T-helper 2 cell (primary cell): ENCODE measurements around the gene ENPEP.
"Not testable (repeated sequence)": the region's sequence is repeated elsewhere in the genome, so short reads cannot be mapped to it uniquely, and the experiment has no call there.

Experiments
- DNase-seq, 5 experiments: peaks; one replicate each; pipeline versions ENCODE4 v3.0.0 to v3.0.0-alpha.2; 2012 to 2022

Gene ENPEP

DNA sequence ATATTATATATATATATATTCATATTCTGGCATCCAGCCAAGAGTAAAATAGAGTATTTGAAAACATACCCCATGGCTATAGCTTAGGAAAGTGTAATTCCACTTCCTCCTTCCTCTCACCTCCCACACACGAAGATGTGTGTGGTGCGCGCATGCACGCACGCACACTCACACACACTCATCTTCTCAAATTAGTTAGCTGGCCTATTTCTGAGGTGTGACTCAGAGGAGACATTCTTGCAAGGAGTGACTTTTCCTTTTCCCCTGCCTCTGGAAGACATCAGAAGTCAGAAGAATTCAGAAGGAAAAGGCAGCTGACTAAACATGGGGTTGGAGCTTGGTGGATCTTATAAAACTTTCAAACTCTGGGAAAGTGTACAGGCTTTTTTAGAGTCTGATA lies 8.8 kb downstream of the ENPEP start:
- no peak for DNase-seq

DNA sequence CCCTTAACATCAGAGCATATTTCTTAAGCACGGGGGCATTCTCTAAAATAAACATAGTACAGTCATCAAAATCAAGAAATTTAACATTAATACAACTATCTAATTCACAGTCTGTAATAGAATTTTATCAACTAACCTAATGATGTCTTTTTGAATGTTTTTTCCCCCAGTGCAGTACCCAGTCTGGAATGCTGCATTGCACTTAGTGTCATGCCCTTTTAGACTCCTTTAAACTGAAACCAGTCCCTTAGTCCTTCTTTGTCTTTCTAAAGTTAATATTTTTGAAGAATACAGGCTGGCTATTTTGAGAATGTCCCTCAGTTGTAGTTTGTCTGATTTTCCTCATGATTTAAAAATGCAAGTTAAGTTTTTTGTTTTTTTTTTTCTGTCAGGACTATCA lies 9.5 kb downstream of the ENPEP start:
- DNase-seq: no peak

DNA sequence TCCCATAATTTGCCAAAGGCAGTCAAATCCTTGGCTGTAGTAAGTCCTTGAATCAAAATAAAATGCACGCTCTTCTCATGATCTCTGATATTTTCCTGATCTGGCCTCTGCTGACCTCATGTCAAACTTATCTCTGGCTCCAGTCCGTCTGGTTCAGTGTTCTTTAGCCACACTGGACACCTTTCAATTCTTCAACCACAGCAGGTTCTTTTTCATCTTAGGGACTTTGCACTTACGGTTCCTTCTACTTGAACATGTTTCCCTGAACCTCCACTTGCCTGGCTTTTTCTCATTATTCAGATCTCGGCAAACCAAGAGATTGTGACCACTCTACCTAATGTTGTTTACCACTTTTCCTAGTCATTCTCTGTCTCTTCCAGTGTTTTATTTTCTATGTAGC lies 10.3 kb downstream of the ENPEP start:
- DNase-seq: no peak

DNA sequence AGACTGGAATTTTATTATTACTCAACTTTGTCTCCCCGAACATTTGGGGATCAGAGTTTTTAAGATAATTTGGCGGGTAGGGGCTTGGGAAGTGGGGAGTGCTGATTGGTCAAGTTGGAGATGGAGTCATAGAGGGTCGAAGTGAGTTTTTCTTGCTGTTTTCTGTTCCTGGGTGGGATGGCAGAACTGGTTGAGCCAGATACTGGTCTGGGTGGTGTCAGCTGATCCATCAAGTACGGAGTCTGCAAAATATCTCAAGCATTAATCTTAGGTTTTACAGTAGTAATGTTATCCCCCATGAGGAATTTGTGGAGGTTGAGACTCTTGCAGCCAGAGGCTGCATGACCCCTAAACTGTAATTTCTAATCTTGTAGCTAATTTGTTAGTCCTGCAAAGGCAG lies 10.9 kb downstream of the ENPEP start:
- DNase-seq: not testable (repeated sequence)

DNA sequence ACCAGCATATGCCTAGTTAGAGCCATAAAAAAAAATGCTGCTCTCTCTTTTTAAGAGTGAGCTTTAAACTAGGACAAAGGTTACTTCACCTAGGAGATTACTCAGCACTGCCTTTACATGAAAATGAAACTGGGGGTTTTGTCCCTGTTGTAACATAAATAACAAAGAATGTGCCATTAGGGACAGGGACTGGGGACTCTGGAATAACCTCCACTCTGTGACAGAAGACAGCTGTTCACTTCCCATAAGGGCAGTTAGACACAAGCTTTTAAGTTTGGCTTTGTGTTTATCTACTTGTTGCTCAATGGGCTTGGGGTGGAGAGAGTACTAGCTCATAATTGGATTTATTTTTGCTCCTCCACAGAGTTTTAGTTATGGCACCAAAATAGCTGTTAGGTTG lies 11.9 kb downstream of the ENPEP start:
- DNase-seq: peak in 1 of 5 experiments; percentile 15

DNA sequence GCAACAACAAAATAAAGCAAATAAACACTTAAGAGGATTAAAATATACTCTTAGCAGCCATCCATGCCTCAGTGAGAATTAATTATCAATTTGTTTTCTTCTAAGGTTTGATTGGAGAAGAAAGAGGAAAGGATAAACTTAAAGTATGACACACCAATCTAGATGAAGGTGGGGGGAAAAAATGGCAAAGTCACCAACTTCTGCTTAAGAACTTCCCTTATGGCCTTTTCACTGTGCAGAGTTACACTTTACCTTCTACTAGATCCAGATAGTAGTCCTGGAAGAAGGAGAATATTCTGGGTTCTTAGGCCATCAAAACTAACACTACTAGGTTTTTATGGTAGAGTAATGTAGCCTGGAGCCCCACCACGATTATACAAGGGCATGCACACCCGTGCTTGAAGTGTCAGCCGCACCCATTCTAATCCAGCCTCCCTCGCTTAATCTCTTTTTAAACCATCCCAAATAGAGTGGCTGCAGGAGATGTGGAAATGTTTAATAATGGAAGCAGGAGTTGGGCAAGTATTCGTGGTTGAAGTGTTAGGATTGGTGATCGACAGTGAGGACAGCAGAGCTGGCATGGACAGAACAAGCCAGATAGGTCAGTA lies 14.1 kb downstream of the ENPEP start:
- no peak for DNase-seq

DNA sequence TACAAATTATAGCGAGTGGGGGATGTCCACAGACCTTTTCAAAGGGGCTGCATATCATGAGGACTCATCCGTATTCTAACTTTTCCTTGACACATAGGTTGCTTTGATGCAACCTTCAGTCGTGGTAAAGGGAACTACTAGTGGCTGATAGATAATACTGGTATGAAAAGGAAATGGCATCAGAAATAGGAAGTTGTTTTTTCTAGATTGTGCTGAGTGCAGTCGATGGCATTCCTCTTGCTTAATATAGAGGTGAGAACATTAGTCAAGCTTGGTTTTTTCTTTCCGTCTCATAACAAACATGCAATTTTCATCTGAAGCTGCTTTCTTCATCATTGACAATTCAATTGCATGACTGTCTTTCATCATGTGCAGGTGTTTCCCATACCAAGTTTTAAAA lies 16.6 kb downstream of the ENPEP start:
- no peak for DNase-seq

DNA sequence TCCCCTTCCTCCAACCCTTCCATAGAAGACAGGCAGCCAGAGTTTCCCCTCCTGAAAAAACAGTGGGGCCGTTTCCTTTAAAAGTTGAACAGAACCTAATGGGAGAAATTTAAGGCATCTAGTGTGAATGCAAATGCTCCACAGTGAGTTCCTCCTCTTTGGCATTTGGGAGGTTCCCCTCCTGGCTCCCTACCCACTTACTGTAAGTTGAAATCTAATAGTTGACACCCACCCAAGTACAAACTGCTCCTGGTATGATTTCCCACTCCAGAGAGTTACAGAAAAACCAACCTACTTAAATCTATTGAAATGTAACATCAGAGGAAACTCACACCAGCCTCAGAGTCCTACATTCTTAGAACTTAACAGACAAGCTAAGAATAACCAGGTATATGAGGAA lies 17.6 kb downstream of the ENPEP start:
- DNase-seq: no peak

DNA sequence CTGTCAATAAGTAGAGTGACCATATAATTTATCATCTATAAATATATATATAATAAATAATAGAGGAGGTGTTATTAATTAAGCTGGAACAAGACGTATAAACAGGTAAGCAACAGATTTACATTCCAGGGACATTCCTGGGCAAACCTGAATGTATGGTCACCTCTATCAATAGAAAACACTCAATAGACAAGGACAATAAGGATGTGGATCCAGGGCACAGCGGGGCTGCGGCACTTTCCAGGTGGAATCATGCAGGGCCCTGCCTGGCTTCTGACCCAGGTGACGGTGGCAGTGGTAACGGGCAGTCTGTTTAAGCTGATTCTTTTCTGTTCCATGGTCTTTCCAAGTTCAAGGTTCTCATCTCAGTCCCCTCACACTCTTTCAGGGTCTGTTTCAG lies 22.5 kb downstream of the ENPEP start:
- DNase-seq: no peak

DNA sequence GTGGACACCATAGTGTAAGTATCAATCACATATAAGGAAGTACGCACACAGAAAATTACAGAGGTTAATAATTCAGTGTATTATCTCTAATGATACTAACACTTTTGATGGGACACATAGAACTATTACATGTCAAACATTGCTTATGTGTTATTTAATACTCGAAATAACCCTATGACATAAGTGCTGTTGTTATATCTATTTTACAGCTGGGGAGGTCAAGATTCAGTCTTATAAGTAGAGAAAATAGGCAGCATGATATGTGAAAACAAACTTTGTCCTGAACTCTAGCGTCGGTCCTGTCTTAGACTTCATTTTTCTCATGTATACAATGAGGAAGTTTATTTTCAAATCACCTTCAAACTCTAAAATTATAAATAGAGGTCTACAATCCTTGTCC lies 23.2 kb downstream of the ENPEP start:
- no peak for DNase-seq

DNA sequence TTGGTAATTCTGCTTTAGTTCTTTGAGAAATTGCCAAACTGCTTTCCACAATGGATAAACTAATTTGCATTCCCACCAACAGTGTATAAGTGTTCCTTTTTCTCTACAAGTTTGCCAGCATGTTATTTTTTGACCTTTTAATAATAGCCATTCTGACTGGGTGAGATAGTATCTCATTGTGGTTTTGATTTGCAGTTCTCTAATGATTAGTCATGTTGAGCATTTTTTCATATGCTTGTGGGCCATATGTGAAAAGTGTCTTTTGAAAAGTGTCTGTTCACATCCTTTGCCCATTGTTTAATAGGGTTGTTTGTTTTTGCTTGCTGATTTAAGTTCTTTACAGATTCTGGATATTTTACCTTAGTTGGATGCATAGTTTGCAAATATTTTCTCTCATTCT lies 25.9 kb downstream of the ENPEP start:
- no peak for DNase-seq

DNA sequence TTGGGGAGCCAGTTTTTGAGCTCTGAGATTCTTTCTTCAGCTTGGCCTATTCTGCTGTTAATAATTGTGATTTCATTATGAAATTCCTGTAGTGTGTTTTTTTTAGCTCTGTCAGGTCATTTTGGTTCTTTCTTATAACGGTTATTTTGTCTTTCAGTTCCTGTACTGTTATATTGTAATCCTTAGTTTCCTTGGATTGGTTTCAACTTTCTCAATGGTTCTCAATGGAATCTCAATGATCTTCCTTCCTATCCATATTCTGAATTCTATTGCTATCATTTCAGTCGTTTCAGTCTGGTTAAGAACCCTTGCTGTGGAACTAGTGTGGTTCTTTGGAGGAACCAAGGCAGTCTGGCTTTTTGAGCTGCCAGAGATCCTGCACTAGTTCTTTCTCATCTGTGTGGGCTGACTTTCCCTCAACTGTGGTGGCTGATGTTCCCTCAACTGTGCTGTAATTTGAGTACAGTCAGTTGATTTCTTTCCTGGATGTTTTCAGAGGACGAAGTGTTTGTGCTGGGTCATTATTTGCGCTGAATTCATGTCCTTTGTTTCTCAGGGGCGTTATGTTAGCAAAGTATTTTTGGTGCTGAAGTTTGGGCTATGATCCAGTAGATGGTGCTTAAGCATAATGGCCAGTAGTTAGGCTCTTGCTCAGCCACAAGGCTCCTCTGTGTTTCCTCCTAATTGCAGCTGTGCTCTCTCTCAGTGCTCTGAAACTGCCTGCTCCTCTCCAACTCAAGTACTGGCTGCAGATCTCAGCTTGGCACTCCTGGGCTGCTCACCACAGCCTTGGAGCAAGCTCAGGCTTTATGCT lies 27.5 kb downstream of the ENPEP start:
- DNase-seq: no peak

DNA sequence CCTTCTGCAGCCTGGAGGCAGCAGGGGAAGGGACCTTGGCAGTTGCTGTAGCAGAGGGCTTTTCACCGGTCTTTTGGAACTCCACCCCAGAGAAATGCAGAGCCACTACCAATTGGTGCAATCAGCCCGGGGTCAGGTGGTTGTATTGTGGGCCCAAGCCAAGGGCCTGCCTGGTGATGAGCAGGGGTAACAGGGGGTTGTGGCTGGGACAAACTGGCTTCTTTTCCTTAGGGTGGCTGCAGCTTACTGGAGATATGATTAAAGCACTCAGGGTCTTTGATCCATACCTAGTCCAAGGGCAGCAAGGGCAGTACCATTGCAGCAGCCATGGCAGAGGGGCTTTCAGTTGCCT lies 28.1 kb downstream of the ENPEP start:
- no peak for DNase-seq

DNA sequence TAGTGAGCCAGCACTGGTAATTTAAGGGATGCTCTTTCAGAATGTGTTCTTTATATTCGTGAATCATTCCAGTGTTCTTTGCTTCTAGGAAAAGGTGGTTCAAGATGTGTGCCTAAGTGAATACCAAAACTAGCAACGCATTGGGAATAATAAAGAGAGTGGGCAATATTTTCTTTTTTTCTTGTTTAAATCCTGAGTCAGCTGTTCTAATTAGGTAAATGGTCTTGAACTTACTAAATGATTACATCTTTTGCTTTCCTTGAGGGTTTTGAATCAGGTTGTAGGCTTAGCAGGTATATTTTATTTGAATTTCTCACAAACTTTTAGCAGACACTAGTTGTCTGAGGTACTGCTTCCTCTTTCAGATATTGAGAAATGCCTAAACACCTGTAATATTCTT lies 29.5 kb downstream of the ENPEP start:
- DNase-seq: no peak

DNA sequence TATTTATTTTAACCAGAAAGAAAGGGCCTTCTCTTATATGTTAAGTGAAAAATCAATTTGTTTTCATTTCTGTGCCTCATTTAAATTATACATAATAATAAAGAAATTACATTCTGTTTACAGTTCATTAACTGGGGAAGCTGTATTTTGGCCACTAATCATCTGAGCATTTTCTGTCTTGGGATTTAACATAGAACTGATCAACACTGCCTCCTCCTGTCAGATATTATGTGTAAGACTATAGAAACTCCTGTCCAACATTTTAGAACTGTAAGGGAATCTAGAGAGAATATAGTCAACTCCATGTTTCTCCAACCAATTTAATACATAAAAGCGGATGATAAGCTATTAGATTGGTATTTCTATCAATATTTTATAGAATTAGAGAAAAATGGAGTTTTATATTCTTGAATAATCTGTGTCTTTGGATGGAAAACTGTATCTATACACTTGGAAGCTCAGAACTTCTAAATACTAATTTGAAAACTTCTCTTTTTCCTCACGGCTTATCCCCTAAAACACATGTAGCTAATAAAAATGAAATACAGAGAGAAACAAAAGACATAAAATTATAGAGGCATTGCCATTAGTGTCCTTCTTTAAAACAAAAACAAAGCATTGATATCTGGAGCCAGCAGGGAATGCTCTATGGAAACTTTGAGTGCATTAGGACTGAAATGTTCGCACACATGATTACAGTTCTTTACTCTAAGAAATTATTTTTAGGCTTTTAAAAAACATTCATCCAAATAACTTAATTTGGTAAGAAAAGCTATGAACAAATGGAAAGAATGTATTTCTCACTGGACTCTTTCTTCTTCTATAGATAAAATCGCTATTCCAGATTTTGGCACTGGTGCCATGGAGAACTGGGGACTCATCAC lies 33.1 kb downstream of the ENPEP start:
- DNase-seq: no peak

DNA sequence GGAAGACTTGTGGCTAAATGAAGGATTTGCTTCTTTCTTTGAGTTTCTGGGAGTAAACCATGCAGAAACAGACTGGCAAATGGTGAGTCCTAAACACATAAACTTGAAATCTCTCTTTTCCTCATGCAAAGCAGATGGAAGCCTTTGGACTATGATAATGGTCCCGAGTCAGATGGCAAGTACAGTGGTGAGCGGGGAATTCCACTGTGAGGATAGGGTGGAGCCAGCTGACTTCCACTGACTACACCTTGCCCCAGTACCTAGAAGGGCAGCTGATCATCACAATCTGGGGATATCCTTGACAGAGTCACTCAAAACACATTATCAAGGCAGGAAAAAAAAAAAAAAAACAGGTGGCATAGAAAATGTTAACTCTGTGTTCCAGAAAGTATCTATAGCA lies 34.3 kb downstream of the ENPEP start:
- DNase-seq: no peak

DNA sequence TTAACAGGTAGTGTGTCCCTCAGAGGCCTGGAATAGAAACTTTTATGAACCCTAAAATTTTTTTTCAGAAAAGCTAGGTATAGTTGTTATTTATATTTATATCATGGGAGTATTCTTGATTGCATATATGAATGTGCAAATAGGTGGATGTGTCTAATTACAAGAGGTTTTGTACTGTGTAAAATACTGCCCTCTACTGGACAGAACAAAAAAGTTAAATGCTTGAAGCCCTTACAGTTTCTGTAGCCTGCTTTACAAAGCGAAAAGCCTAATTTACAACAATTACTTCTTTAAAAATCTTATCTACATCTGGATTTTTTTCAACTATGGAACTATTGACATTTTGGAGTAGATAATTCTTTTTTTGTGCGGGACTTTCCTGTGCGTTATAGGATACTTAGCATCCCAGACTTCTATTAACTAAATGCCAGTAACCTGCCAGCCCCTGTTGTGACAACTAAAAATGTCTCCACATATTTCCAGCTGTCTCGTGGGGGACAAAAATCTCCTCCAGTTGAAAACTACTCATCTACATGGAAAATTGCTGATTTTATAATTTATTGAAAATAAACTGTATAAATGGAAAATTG lies 35.1 kb downstream of the ENPEP start:
- DNase-seq: peak in 2 of 5 experiments; percentile 13 to 51

DNA sequence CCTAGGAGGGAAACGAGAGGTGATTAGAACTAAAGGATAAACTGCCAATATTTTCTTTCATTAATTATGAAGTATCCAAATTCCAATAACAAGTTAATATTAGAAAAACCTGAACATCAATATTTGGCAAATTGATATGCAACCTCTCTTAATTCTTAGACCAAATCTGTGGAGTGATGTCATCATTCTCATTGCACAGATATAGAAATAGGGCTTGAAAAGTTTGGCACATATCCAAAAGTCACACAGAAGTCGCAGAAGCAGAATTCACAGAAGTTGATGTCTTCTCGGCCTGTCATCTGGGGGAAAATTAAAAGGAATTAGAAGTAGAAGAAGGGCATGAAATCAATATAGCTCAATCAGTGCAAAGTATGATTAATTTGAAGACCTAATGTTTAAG lies 36.9 kb downstream of the ENPEP start:
- no peak for DNase-seq

DNA sequence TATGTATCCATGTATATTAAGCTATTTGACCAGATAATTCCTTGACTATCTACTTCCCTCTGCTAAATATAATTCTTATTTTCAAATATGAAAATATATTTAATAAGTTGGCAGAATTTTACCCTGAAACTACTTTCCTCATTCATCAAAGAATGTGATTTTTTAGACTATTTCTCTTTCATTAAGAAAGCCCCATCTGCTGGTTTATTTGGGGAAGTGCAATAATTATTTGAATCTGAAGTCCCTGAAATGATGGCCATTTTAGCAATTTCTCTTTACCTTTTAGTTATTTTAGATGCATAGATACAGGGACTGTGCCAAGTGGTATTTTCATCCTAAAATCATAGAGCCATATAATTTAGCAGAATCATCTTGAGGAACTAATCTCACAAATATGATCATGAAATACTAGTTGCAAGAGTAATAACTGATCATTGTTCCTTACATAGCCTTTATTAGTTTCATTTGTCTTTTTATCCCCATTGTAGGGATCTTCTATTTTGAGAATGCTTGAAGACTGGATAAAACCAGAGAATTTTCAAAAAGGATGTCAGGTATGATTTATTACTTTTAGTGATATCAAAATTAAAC lies 39.0 kb downstream of the ENPEP start:
- peak in 2 of 5 experiments; percentile 13 to 31 for DNase-seq

DNA sequence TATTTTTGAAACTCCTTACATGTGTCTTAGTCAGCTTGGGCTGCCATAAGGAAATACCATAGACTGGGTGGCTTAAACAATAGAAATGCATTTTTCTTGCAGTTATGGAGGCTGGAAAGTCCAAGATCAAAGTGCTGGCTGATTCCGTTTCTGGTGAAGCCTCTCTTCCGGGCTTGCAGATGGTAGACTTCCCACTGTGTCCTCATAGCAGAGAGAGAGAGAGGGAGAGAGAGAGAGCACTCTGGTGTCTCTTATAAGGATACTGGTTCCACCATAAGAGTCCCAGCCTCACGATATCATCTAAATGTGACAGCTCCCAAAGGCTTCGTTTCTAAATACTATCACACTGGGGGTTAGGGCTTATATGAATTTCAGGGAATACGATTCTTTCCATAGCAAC lies 39.7 kb downstream of the ENPEP start:
- DNase-seq: no peak

DNA sequence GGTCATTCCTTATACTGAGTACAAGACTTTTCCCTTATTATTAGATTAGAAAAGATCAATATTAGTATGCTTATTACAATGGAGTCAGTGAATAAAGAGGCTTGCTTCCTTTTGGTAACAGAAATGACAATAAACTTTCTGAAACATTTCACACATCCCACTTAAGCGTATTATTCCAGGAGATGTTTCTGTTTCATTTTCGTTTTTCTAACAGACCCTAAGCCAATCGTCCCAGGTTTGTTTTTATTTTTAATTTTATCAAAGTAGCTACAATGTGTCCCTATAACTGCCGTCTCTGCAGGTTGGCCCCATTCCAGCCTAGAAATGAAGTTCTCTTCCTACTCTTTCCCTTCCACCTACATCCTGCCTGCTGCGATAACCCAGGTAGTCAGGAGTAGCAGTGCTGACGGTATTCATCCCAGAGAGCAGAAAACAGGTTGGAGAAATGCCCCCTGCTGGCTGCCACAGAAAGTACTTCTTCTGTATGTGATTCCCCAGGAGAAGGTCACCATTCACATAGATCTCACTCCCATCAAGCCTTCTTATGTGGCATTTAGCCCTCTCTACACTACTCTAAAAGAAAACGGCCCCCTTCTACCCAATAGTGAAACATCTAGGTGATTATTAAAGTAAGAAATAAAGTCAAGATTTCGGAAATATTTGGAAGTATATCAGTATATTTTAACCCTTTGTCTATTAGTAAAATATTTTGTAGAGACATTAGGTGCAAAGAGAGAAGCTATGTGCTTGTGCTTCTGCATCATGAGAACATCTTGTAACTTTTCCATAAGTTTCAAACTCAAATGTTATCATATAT lies 40.4 kb downstream of the ENPEP start:
- DNase-seq: peak; percentile 17 to 62 (median 56)

DNA sequence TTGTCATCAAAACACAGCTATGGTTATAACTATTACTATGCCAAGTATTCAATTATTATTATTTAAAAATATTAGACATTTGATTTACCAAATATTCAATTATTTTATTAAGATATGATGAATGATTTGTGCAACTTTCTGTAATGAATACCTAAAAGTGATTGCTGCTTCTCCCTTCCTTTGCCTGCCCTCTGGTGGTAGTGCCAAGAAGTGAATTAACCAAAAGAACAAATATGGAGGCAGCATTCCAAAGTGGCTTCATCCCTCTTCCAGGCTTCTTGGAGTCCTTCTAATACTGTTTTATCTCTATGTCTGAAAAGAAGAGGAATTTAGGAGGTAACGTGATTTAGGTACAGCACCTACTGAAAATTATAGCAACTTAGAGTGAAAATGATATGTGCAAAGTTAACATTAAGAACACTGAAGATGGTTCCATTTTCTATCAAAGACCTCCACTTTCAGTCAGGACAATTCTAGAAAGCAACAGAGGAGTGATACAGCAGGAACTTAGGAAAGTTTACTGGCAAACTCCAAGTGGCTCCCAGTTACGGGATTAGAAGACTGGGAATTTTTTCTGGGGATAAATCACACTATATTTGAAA lies 43.0 kb downstream of the ENPEP start:
- no peak for DNase-seq
